HEK293 (cell line): ENCODE results near the gene TTLL11.

ENCODE experiments used
- CTCF ChIA-PET: fragments of 350-600 bp; formaldehyde crosslinking; extraction: SDS; loops from one replicate; lab custom pipeline; 2021; ENCODE audit warnings: antibody characterized with exemption; lab: Yijun Ruan, JAX
- POLR2A ChIA-PET: fragments of 300-600 bp; formaldehyde crosslinking; extraction: SDS; loops from one replicate; lab custom pipeline; 2020; ENCODE audit warnings: antibody characterized with exemption, inconsistent platforms; lab: Yijun Ruan, JAX
- H3K27ac ChIP-seq: fragments of 200-500 bp; sonication (Bioruptor generic); 2 replicates; pipeline ENCODE4 v1.5.1; 2014; ENCODE audit warnings: low read depth, low read length, control low read depth, inconsistent platforms; ENCODE audit errors: extremely low read depth
- H3K36me3 ChIP-seq, 2 experiments: fragments of 200-500 bp in 1 of 2; sonication (Bioruptor generic) in 1 of 2; 1 replicate in 1 of 2; 2 replicates in 1 of 2; pipeline ENCODE4 v1.5.1; 2014 to 2017; ENCODE audit warnings: inconsistent platforms in 2 of 2, low read length in 2 of 2; ENCODE audit not compliant: control insufficient read depth in 2 of 2, insufficient read depth in 1 of 2
- H3K4me1 ChIP-seq: fragments of 200-500 bp; sonication (Bioruptor generic); 2 replicates; pipeline ENCODE4 v1.5.1; 2014; ENCODE audit warnings: mild to moderate bottlenecking, low read length, inconsistent platforms; ENCODE audit not compliant: control insufficient read depth, insufficient read depth
- H3K4me3 ChIP-seq: 2 replicates; pipeline ENCODE4 v1.5.1; 2011; ENCODE audit warnings: low read depth, mild to moderate bottlenecking, control low read depth, low read length, moderate library complexity
- H3K9me3 ChIP-seq: fragments of 200-500 bp; sonication (Bioruptor generic); 2 replicates; pipeline ENCODE4 v1.5.1; 2014; ENCODE audit warnings: low read depth, low read length, inconsistent platforms; ENCODE audit not compliant: control insufficient read depth, insufficient read depth
- ATF2 ChIP-seq: fragments of 450-650 bp; formaldehyde crosslinking; IDR thresholded peaks from 2 replicates; pipeline ENCODE4 v1.5.1; 2016; ENCODE audit warnings: missing biosample characterization, missing genetic modification characterization, low read depth
- HOXC10 ChIP-seq: sonication (generic); formaldehyde crosslinking; IDR thresholded peaks from 2 replicates; pipeline ENCODE4 v1.8.1; 2023; ENCODE audit warnings: mild to moderate bottlenecking, missing genetic modification reagents
- INSM2 ChIP-seq: fragments of 450-650 bp; formaldehyde crosslinking; IDR thresholded peaks from 2 replicates; pipeline ENCODE4 v1.5.1; 2016; ENCODE audit warnings: missing biosample characterization, missing genetic modification characterization
- PRDM10 ChIP-seq: fragments of 450-650 bp; formaldehyde crosslinking; IDR thresholded peaks from 2 replicates; pipeline ENCODE4 v1.5.1; 2016; ENCODE audit warnings: missing biosample characterization, missing genetic modification characterization
- WT1 ChIP-seq: fragments of 450-650 bp; formaldehyde crosslinking; IDR thresholded peaks from 2 replicates; pipeline ENCODE4 v1.5.1; 2016; ENCODE audit warnings: missing biosample characterization, missing genetic modification characterization
- ZBTB6 ChIP-seq: fragments of 450-650 bp; formaldehyde crosslinking; IDR thresholded peaks from 2 replicates; pipeline ENCODE4 v1.5.1; 2017; ENCODE audit warnings: missing biosample characterization, missing genetic modification characterization
- ZFP3 ChIP-seq: fragments of 450-650 bp; formaldehyde crosslinking; IDR thresholded peaks from 2 replicates; pipeline ENCODE4 v1.5.1; 2016; ENCODE audit warnings: low read depth, missing biosample characterization, missing genetic modification characterization
- ZNF416 ChIP-seq: fragments of 450-650 bp; formaldehyde crosslinking; IDR thresholded peaks from 2 replicates; pipeline ENCODE4 v1.5.1; 2016; ENCODE audit warnings: missing biosample characterization, missing genetic modification characterization
- ZNF473 ChIP-seq: fragments of 450-650 bp; formaldehyde crosslinking; IDR thresholded peaks from 2 replicates; pipeline ENCODE4 v1.5.1; 2017; ENCODE audit warnings: missing biosample characterization, missing genetic modification characterization
- ZNF530 ChIP-seq: fragments of 450-650 bp; formaldehyde crosslinking; IDR thresholded peaks from 2 replicates; pipeline ENCODE4 v1.5.1; 2016; ENCODE audit warnings: low read depth, missing biosample characterization, missing genetic modification characterization
- ZNF549 ChIP-seq: fragments of 450-650 bp; IDR thresholded peaks from 2 replicates; pipeline ENCODE4 v1.5.1; 2018; ENCODE audit warnings: missing biosample characterization, missing genetic modification characterization, mild to moderate bottlenecking, inconsistent platforms, moderate library complexity
- ZNF580 ChIP-seq: fragments of 450-650 bp; formaldehyde crosslinking; IDR thresholded peaks from 2 replicates; pipeline ENCODE4 v1.5.1; 2016; ENCODE audit warnings: missing biosample characterization, missing genetic modification characterization
- ZSCAN18 ChIP-seq: fragments of 450-650 bp; formaldehyde crosslinking; IDR thresholded peaks from 2 replicates; pipeline ENCODE4 v1.5.1; 2016; ENCODE audit warnings: missing biosample characterization, missing genetic modification characterization

The TTLL11 gene

GRCh38 chr9:121966706-121967105 lies 126.4 kb downstream of the TTLL11 start (continued):
- TF ChIP-seq ATF2 (tag by site-specific recombination), result no peak
- TF ChIP-seq, all 188 proteins: peak for 0

GRCh38 chr9:121963528-121963995 lies 129.5 kb downstream of the TTLL11 start:
- no peaks in the 10 kb centered on the region for H3K9me3 ChIP-seq

GRCh38 chr9:121962421-121962820 lies 130.7 kb downstream of the TTLL11 start:
- no peak overlapping the region for H3K27ac ChIP-seq
- H3K36me3 ChIP-seq, result no peaks in the 10 kb centered on the region
- TF ChIP-seq WT1 (no peak), ZNF580 (tag by site-specific recombination) (no peak), ZNF530 (tag by site-specific recombination) (no peak), ZSCAN18 (tag by site-specific recombination) (no peak), ZBTB6 (tag by site-specific recombination) (no peak), HOXC10 (CRISPR knock-in tag) (no peak), ZFP3 (no peak)
- H3K4me1 ChIP-seq, result no peaks in the 10 kb centered on the region
- no peaks in the 10 kb centered on the region for H3K9me3 ChIP-seq
- ChIA-PET POLR2A (no interaction called here), CTCF (no interaction called here)
- no peak overlapping the region for H3K4me3 ChIP-seq

More at GRCh38 chr9:121963528-121963995, 129.5 kb downstream of the TTLL11 start:
- TF ChIP-seq PRDM10 (tag by site-specific recombination), result peak; percentile 57
- TF ChIP-seq INSM2 (tag by site-specific recombination), result no peak
- TF ChIP-seq ZNF549 (tag by site-specific recombination), result no peak
- no peak for TF ChIP-seq ZNF473 (tag by site-specific recombination)
- no peak for TF ChIP-seq ZNF416 (tag by site-specific recombination)
- TF ChIP-seq, all 188 proteins: peak for 1
- CTCF ChIA-PET, result interaction anchor here (0.6 kb wide), 1 partner anchor 73 kb away, joined by 4 read pairs; no protein-coding TSS in a partner anchor
- Histone ChIP-seq H3K4me1 (no peaks in the 10 kb centered on the region), H3K4me3 (no peak overlapping the region), H3K36me3 (no peaks in the 10 kb centered on the region), H3K27ac (no peak overlapping the region)
- POLR2A ChIA-PET, result no interaction called here
